Thymus (tissue), 11 donors: ENCODE measurements around the gene KLC4. TPM values are rescaled to one million over a fixed set of nuclear protein-coding genes. Genes with fewer than 3 reads are reported as not detected.

Experiments
- DNase-seq, 9 donors: peaks; one replicate each; pipeline ENCODE4 v3.0.0-alpha.2; 2013; ENCODE audit warnings: low spot score in 9 of 9, low read depth in 6 of 9, missing footprints in 1 of 9
- H3K27ac ChIP-seq, 2 donors: one replicate each; pipeline ENCODE4 v1.5.1; 2013; ENCODE audit warnings: control low read depth in 1 of 2, low read depth in 1 of 2, low read length in 1 of 2, mild to moderate bottlenecking in 1 of 2, moderate library complexity in 1 of 2
- H3K27me3 ChIP-seq, 2 donors: one replicate each; pipeline ENCODE4 v1.5.1; 2013; ENCODE audit warnings: low read length in 1 of 2; ENCODE audit not compliant: control insufficient read depth in 2 of 2, insufficient read depth in 1 of 2
- H3K36me3 ChIP-seq, 2 donors: one replicate each; pipeline ENCODE4 v1.5.1; 2013; ENCODE audit warnings: low read length in 1 of 2, mild to moderate bottlenecking in 1 of 2, moderate library complexity in 1 of 2; ENCODE audit not compliant: control insufficient read depth in 2 of 2, insufficient read depth in 2 of 2
- H3K4me1 ChIP-seq, 2 donors: one replicate each; pipeline ENCODE4 v1.5.1; 2013; ENCODE audit warnings: low read length in 2 of 2; ENCODE audit not compliant: control insufficient read depth in 2 of 2, insufficient read depth in 2 of 2
- H3K4me3 ChIP-seq, 2 donors: one replicate each; pipeline ENCODE4 v1.5.1; 2013; ENCODE audit warnings: low read length in 2 of 2, control low read depth in 1 of 2, mild to moderate bottlenecking in 1 of 2
- H3K9me3 ChIP-seq, 2 donors: one replicate each; pipeline ENCODE4 v1.5.1; 2013; ENCODE audit warnings: low read length in 1 of 2, mild to moderate bottlenecking in 1 of 2; ENCODE audit not compliant: control insufficient read depth in 2 of 2, insufficient read depth in 1 of 2
- WGBS: extraction: QIAGEN DNeasy Blood & Tissue Kit; methylation state at CpG from one replicate; pipeline ENCODE4 v1.1.7; 2013; 5-methylcytosine and 5-hydroxymethylcytosine counted together
- polyA plus RNA-seq: library from polyadenylated mRNA; stranded (reverse); fragments of 200-250 nt; gene quantifications from one replicate; pipeline ENCODE4 v1.2.3, GENCODE V29; 2013
- total RNA-seq: library from RNA; stranded (reverse); fragments of 120-200 nt; gene quantifications from one replicate; pipeline ENCODE4 v1.2.4, GENCODE V29; 2013
- donor health status: healthy.

Gene KLC4
- total and polyA plus RNA-seq, 2 donors = 20.3 to 27.1 TPM

DNA sequence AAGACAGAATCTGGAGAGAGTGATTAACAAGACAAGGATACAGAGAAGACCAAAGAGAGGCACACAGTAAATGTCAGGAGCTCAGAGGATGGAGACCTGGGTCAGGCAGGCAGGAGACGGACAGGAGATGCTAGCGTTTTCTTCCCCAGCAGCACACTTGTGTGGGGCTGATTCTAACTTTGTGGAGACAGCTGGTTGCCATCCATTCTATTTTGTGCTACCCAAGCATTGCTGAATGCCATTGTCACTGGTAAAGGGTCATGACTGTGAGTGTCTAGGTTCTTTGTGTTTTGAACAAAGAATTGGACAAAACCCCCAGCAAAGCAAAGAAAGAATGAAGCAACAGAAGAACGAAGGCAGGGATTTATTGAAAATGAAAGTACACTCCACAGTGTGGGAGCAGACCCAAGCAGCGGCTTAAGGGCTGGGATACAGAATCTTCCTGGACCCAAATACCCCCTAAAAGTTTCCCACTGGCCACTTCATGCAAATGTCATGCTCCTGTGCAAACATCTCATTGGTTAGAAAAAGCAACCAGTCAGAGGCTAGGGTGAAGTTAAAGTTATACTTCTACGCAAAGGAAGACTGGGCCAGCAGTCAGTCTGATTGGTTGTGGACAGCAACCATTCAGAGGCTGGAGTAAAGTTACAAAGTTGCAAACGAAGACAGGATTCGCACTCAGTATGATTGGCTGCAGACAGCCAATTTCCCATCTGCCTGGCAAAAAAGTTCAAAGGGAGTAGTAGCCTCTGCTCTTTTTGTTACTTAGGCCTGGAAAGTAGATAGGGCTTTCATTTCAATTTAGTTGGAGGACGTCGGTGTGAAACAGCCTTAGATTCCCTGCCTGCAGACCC, 34.2 kb downstream of the KLC4 start:
- Histone ChIP-seq H3K4me1 (peaks cover 17 to 78% of the 10 kb centered on the region in 2 donors), H3K27ac (peak overlapping the region; percentile 31 to 44), H3K4me3 (no peak overlapping the region), H3K36me3 (peaks cover 0 to 4% of the 10 kb centered on the region in 2 donors), H3K9me3 (no peaks in the 10 kb centered on the region), H3K27me3 (no peaks in the 10 kb centered on the region)
- WGBS = 90% methylated on average over 9 of the region's 9 CpGs
- DNase-seq = no peak

DNA sequence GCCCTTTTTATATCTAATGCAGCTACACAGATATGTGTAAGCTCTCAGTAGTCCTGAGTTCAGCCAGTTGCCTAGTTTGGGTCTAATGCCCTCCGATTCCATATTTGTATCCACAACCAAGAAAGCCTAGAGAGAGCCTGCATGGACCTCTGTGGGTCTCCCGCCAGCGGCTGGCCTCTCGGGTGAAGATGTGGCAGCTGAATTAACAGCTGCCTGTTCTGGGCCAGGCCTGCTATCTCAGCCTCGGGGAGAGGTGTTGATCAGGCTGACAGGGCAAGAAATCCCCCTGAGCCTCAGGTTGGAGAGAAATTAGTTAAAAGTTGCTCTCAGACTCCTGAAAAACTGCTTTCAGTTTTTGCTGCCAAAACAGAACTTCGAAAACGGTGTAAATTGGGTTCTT, 36.5 kb downstream of the KLC4 start:
- Histone ChIP-seq H3K4me3 (no peak overlapping the region), H3K27ac (peak overlapping the region; percentile 56 to 60), H3K4me1 (peaks cover 17 to 55% of the 10 kb centered on the region in 2 donors), H3K9me3 (no peaks in the 10 kb centered on the region), H3K27me3 (no peaks in the 10 kb centered on the region), H3K36me3 (peaks cover 0 to 4% of the 10 kb centered on the region in 2 donors)
- DNase-seq = no peak
- WGBS = 72% methylated on average over 7 of the region's 7 CpGs

DNA sequence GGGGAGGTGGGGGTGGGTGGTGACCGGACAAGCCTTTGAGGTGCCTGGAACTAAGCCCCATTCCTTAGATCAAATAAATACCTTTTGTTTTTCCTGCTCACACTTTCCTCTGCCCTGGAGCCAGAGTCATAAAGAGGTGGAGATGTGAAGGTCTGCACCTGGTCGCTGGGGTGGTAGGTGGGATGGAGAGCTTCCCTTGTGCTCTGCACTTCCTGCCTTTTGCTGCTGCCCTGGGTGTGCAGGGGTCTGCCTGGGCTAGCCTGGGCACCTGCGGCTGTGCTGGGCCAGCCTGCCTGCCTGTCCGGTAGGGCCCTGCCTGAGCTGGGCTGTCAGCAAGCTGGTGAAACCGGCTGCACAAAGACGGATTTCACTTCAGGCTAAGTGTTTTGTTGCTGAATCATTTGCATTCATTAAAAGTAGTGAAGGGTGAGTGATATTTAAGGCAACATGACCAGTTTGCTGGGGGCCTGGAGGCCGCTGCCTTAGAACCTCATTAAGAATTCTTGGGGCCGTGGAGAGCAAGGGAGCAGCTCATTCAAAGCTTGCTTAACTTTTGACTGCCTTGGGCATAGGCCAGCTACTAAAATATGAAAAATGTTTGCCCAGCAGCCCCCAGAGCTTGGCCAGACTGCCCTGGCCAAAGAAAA, 37.1 kb downstream of the KLC4 start:
- no peak overlapping the region for H3K4me3 ChIP-seq
- peaks cover 17 to 51% of the 10 kb centered on the region in 2 donors for H3K4me1 ChIP-seq
- H3K27me3 ChIP-seq = no peaks in the 10 kb centered on the region
- peaks cover 0 to 4% of the 10 kb centered on the region in 2 donors for H3K36me3 ChIP-seq
- 81% methylated on average over 8 of the region's 8 CpGs for WGBS
- H3K27ac ChIP-seq = peak overlapping the region; percentile 56 to 60
- no peaks in the 10 kb centered on the region for H3K9me3 ChIP-seq
- DNase-seq = no peak

DNA sequence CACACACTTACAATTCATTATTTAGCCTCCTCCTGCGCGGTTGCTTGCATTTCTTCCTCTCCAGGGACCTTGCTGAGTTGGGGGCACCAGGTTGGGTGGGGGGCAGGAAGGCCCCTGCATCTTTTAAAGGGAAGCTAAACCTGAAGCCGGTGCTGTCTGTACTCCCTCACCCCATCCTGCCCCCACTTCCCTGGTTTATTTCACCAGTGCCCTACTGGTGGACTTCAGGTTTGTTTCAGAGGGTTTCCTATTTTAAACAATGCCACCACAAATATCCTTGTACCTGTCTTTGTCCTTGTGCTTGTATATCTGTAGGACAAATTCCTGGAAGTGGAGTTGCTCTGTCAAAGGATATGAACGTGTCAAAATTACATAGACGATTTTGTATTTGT, 37.7 kb downstream of the KLC4 start:
- no peak for DNase-seq
- Histone ChIP-seq H3K27ac (peak overlapping the region; percentile 36 to 56), H3K9me3 (no peaks in the 10 kb centered on the region), H3K36me3 (peaks cover 0 to 4% of the 10 kb centered on the region in 2 donors), H3K4me1 (peaks cover 17 to 50% of the 10 kb centered on the region in 2 donors), H3K27me3 (no peaks in the 10 kb centered on the region), H3K4me3 (no peak overlapping the region)
- WGBS = 90% methylated on average over 5 of the region's 5 CpGs

DNA sequence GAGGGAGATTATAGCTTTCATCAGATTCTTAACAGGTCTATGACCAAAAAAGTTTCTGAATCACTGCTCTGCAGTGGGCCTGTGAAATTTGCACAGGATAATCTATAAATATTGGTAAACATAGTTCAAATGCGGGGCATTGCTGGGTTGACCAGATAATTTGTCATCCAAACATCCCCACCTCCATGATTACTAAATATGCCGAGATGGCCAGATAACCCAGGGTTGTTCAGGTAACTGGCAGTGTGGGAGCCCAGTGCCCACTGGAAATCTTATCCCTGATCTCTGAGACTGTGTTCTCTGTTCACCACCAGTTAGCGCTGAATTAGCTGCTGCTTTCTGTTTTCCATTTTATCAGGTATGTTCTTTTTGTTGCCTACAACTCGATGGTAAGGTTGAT, 38.1 kb downstream of the KLC4 start:
- Histone ChIP-seq H3K4me1 (peaks cover 16 to 47% of the 10 kb centered on the region in 2 donors), H3K27ac (no peak overlapping the region)
- WGBS = 96% methylated on average over 4 of the region's 4 CpGs

DNA sequence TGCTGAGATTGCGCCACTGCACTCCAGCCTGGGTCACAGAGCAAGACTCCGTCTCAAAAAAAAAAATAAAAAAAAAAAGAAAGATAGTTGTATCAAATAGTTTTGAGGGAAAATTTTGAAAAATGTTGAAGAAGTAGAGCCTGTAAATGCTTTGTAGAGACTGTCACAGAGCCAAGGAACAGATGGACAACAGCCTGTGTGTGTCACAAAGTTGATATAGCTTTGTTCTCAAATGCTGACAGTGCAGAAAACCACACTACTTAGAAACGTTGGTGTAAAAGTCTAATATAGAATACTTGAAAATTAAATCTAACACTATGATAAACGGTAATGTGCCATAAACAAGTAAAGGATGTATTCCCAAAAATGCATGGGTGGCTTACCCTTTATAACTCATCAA, 42.1 kb downstream of the KLC4 start:
- Histone ChIP-seq H3K27me3 (no peaks in the 10 kb centered on the region), H3K9me3 (no peaks in the 10 kb centered on the region), H3K4me3 (no peak overlapping the region), H3K4me1 (peaks cover 2 to 30% of the 10 kb centered on the region in 2 donors), H3K27ac (no peak overlapping the region), H3K36me3 (peaks cover 0 to 6% of the 10 kb centered on the region in 2 donors)
- WGBS = 90% methylated on average over 4 of the region's 4 CpGs
- no peak for DNase-seq

More for the DNA sequence above, 38.1 kb downstream of the KLC4 start:
- H3K27me3 ChIP-seq = no peaks in the 10 kb centered on the region
- DNase-seq = no peak
- peaks cover 0 to 4% of the 10 kb centered on the region in 2 donors for H3K36me3 ChIP-seq
- H3K9me3 ChIP-seq = no peaks in the 10 kb centered on the region
- no peak overlapping the region for H3K4me3 ChIP-seq

DNA sequence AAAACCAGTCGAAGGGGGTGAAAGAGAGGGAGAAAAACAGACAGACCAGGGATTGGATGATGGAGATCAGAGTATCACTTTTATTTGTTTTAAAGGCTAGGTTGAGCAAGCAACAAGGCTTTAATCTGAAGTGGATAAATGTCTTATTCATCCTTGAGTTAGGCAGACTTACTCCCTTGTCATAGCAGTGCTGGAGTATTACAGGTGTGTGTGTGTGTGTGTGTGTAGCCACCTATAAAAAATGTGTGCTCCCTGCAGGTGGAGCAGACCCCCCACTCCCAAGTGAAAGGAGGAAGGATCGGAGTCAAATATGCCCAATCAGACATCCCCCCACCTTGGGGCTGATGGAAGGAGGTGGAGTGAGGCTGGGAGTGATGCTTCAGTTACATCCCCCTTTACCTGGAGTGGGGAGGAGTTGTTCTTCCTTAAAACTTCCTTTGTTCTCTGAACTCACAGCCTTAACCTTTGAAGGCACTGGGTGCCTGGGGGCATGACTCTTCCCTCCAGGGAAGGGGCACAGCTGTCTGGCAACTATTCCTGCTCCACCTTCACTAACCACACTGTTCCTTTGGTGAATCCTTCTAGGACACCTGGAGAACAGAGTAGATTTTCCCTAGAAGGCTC, 43.9 kb downstream of the KLC4 start:
- Histone ChIP-seq H3K27me3 (no peaks in the 10 kb centered on the region), H3K4me3 (no peak overlapping the region), H3K27ac (no peak overlapping the region), H3K4me1 (peaks cover 0 to 14% of the 10 kb centered on the region in 2 donors), H3K9me3 (no peaks in the 10 kb centered on the region), H3K36me3 (peaks cover 0 to 3% of the 10 kb centered on the region in 2 donors)
- 71% methylated on average over 2 of the region's 2 CpGs for WGBS
- DNase-seq = no peak

DNA sequence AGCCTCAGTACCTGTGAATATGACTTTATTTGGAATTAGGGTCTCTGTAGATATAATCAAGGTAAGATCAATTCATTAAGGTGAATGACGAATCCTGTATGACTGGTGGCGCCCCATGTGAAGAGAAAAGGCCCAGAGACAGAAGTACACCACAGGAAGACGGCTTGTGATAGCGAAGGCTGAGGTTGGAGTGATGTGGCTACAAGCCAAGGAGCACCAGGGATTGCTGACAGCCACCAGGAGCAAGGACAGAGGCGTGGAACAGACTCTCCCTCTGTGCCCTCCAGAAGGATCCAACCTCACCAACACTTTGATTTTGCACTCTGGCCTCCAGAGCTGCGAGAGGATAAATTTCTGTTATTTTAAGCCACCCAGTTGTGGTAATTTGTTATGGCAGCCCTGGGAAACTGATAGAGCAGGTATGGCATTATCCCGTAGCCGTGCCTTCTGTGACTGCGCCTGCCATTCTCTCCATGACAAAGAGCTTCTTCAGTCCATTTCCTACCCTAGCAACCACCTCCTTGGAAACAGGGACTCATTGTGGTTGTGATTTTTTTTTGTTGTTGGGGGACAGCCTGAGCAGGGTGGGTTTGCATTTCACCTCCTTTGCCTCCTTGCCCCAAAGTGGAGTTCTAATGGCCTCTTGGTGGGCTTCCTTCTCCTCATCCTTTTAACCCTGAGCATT, 46.2 kb downstream of the KLC4 start:
- WGBS = 85% methylated on average over 9 of the region's 9 CpGs

More for the DNA sequence above, 46.2 kb downstream of the KLC4 start:
- no peak overlapping the region for H3K27ac ChIP-seq
- no peak overlapping the region for H3K4me3 ChIP-seq
- peaks cover 0 to 3% of the 10 kb centered on the region in 2 donors for H3K36me3 ChIP-seq
- no peaks in the 10 kb centered on the region for H3K9me3 ChIP-seq
- H3K27me3 ChIP-seq = no peaks in the 10 kb centered on the region
- H3K4me1 ChIP-seq = peaks cover 0 to 13% of the 10 kb centered on the region in 2 donors
- DNase-seq = no peak
